HAP-1 (cell line): ENCODE measurements around the gene RFX8.
"Not testable (repeated sequence)": the region's sequence is repeated elsewhere in the genome, so short reads cannot be mapped to it uniquely, and the experiment has no call there.

Experiments used
- DNase-seq, 2 experiments: peaks; one replicate each; pipeline ENCODE4 v3.0.0-alpha.2; 2016 to 2020; ENCODE audit warnings: low spot score in 2 of 2
- H3K27me3 ChIP-seq: fragments of 250-450 bp; sonication (Bioruptor Pico); 2 replicates; pipeline ENCODE4 v1.5.1; 2020; ENCODE audit warnings: low read depth, mild to moderate bottlenecking, moderate library complexity
- H3K36me3 ChIP-seq: fragments of 250-450 bp; sonication (Bioruptor Pico); replicated peaks from 2 replicates; pipeline ENCODE4 v1.5.1; 2020; ENCODE audit warnings: mild to moderate bottlenecking
- H3K4me1 ChIP-seq: fragments of 250-450 bp; sonication (Bioruptor Pico); 2 replicates; pipeline ENCODE4 v1.5.1; 2020; ENCODE audit warnings: mild to moderate bottlenecking
- H3K4me3 ChIP-seq: fragments of 250-450 bp; sonication (Bioruptor Pico); 2 replicates; pipeline ENCODE4 v1.5.1; 2020; ENCODE audit warnings: mild to moderate bottlenecking, moderate library complexity
- H3K9me3 ChIP-seq: fragments of 250-450 bp; sonication (Bioruptor Pico); 2 replicates; pipeline ENCODE4 v1.5.1; 2020; ENCODE audit warnings: mild to moderate bottlenecking, moderate library complexity
- in situ Hi-C: fragments of 300-500 bp; cut with MboI; formaldehyde crosslinking; loops from 3 replicates; pipeline ENCODE4 v1.14.3; 2020; ENCODE audit warnings: low sequenced_read_pairs, inconsistent platforms, mixed read lengths

Gene RFX8

GRCh38 chr2:101504744-101505143 is 29.8 kb upstream of the RFX8 start:
- H3K36me3 ChIP-seq, H3K9me3 ChIP-seq, in situ Hi-C loops, H3K4me1 ChIP-seq, H3K27me3 ChIP-seq, H3K4me3 ChIP-seq, DNase-seq: not testable (repeated sequence)

GRCh38 chr2:101502095-101502494 is 27.2 kb upstream of the RFX8 start:
- H3K4me3 ChIP-seq = no peak overlapping the region
- DNase-seq = no peak
- no peaks in the 10 kb centered on the region for H3K36me3 ChIP-seq
- in situ Hi-C loops = no loop called here
- H3K27me3 ChIP-seq = no peaks in the 10 kb centered on the region
- no peaks in the 10 kb centered on the region for H3K9me3 ChIP-seq
- no peaks in the 10 kb centered on the region for H3K4me1 ChIP-seq

- Histone ChIP-seq H3K36me3 (no peaks in the 10 kb centered on the region), H3K4me3 (no peak overlapping the region), H3K27me3 (no peaks in the 10 kb centered on the region), H3K4me1 (no peaks in the 10 kb centered on the region), H3K9me3 (no peaks in the 10 kb centered on the region)
- DNase-seq = no peak
- in situ Hi-C loops = no loop called here
These were observed 26.5 kb upstream of the RFX8 start for GRCh38 chr2:101501443-101501842.

GRCh38 chr2:101500860-101501259 is 25.9 kb upstream of the RFX8 start:
- H3K9me3 ChIP-seq = no peaks in the 10 kb centered on the region
- no peak overlapping the region for H3K4me3 ChIP-seq
- H3K4me1 ChIP-seq = no peaks in the 10 kb centered on the region
- in situ Hi-C loops = no loop called here
- H3K27me3 ChIP-seq = no peaks in the 10 kb centered on the region
- no peaks in the 10 kb centered on the region for H3K36me3 ChIP-seq
- DNase-seq = no peak

- Histone ChIP-seq H3K27me3 (no peaks in the 10 kb centered on the region), H3K4me1 (no peaks in the 10 kb centered on the region), H3K4me3 (no peak overlapping the region), H3K36me3 (no peaks in the 10 kb centered on the region), H3K9me3 (no peaks in the 10 kb centered on the region)
- DNase-seq = no peak
- in situ Hi-C loops = no loop called here
These were observed 25.3 kb upstream of the RFX8 start for GRCh38 chr2:101500180-101500579.

- H3K4me3 ChIP-seq = no peak overlapping the region
- H3K27me3 ChIP-seq = no peaks in the 10 kb centered on the region
- DNase-seq = no peak
- no peaks in the 10 kb centered on the region for H3K36me3 ChIP-seq
- H3K9me3 ChIP-seq = no peaks in the 10 kb centered on the region
- in situ Hi-C loops = no loop called here
- no peaks in the 10 kb centered on the region for H3K4me1 ChIP-seq
These were observed 21.4 kb upstream of the RFX8 start for GRCh38 chr2:101496279-101496678.

GRCh38 chr2:101492936-101493473 is 18.1 kb upstream of the RFX8 start:
- DNase-seq = no peak
- no peaks in the 10 kb centered on the region for H3K36me3 ChIP-seq
- H3K9me3 ChIP-seq = no peaks in the 10 kb centered on the region
- in situ Hi-C loops = no loop called here
- H3K4me1 ChIP-seq = no peaks in the 10 kb centered on the region
- no peak overlapping the region for H3K4me3 ChIP-seq
- H3K27me3 ChIP-seq = no peaks in the 10 kb centered on the region

- no peaks in the 10 kb centered on the region for H3K4me1 ChIP-seq
- H3K9me3 ChIP-seq = no peaks in the 10 kb centered on the region
- in situ Hi-C loops = no loop called here
- H3K36me3 ChIP-seq = no peaks in the 10 kb centered on the region
- H3K4me3 ChIP-seq = no peak overlapping the region
- H3K27me3 ChIP-seq = no peaks in the 10 kb centered on the region
- DNase-seq = no peak
These were observed 12.1 kb upstream of the RFX8 start for GRCh38 chr2:101486994-101487393.

- Histone ChIP-seq H3K9me3 (no peaks in the 10 kb centered on the region), H3K36me3 (no peaks in the 10 kb centered on the region), H3K4me1 (no peaks in the 10 kb centered on the region), H3K27me3 (no peaks in the 10 kb centered on the region), H3K4me3 (no peak overlapping the region)
- in situ Hi-C loops = no loop called here
- no peak for DNase-seq
These were observed 11.4 kb upstream of the RFX8 start for GRCh38 chr2:101486258-101486701.

- in situ Hi-C loops = no loop called here
- Histone ChIP-seq H3K27me3 (no peaks in the 10 kb centered on the region), H3K4me1 (no peaks in the 10 kb centered on the region), H3K36me3 (no peaks in the 10 kb centered on the region), H3K9me3 (no peaks in the 10 kb centered on the region), H3K4me3 (no peak overlapping the region)
- DNase-seq = no peak
These were observed 10.9 kb upstream of the RFX8 start for GRCh38 chr2:101485856-101486255.

GRCh38 chr2:101480764-101481163 is 5.9 kb upstream of the RFX8 start:
- Histone ChIP-seq H3K9me3 (no peaks in the 10 kb centered on the region), H3K36me3 (no peaks in the 10 kb centered on the region), H3K4me1 (peaks cover 12% of the 10 kb centered on the region), H3K4me3 (no peak overlapping the region), H3K27me3 (no peaks in the 10 kb centered on the region)
- in situ Hi-C loops = no loop called here
- no peak for DNase-seq

- in situ Hi-C loops = no loop called here
- H3K27me3 ChIP-seq = no peaks in the 10 kb centered on the region
- DNase-seq = no peak
- no peak overlapping the region for H3K4me3 ChIP-seq
- H3K36me3 ChIP-seq = no peaks in the 10 kb centered on the region
- H3K4me1 ChIP-seq = peaks cover 12% of the 10 kb centered on the region
- no peaks in the 10 kb centered on the region for H3K9me3 ChIP-seq
These were observed 4.9 kb upstream of the RFX8 start for GRCh38 chr2:101479810-101480209.

- H3K4me1 ChIP-seq = peaks cover 12% of the 10 kb centered on the region
- H3K9me3 ChIP-seq = no peaks in the 10 kb centered on the region
- in situ Hi-C loops = no loop called here
- H3K27me3 ChIP-seq = no peaks in the 10 kb centered on the region
- H3K36me3 ChIP-seq = no peaks in the 10 kb centered on the region
- no peak overlapping the region for H3K4me3 ChIP-seq
- DNase-seq = peak; percentile 20 to 61
These were observed 4.4 kb upstream of the RFX8 start for GRCh38 chr2:101479328-101479727.

- Histone ChIP-seq H3K4me1 (peaks cover 18% of the 10 kb centered on the region), H3K9me3 (no peaks in the 10 kb centered on the region), H3K36me3 (no peaks in the 10 kb centered on the region), H3K27me3 (no peaks in the 10 kb centered on the region), H3K4me3 (no peak overlapping the region)
- peak in 1 of 2 experiments; percentile 76 for DNase-seq
- in situ Hi-C loops = no loop called here
These were observed 3.5 kb upstream of the RFX8 start for GRCh38 chr2:101478181-101479001.
